AG04450 (cell line): ENCODE measurements around the gene EPHA7. TPM values are rescaled to one million over a fixed set of nuclear protein-coding genes. Genes with fewer than 3 reads are reported as not detected.

Source experiments
- CTCF ChIA-PET: fragments of 300-600, 350-600 bp; formaldehyde crosslinking; extraction: SDS; loops from one replicate; lab custom pipeline; 2022; ENCODE audit warnings: antibody characterized with exemption, inconsistent platforms; lab: Charles Lee
- POLR2A ChIA-PET: fragments of 350-600 bp; formaldehyde crosslinking; extraction: SDS; loops from one replicate; lab custom pipeline; 2021; ENCODE audit warnings: antibody characterized with exemption, inconsistent platforms; lab: Yijun Ruan, JAX
- DNase-seq: peaks from one replicate; pipeline ENCODE4 v3.0.0-alpha.2; 2011; ENCODE audit warnings: low read depth, low spot score
- H3K27ac ChIP-seq: one replicate; pipeline ENCODE4 v1.5.1; 2012; ENCODE audit warnings: low read depth, low read length, control low read depth
- H3K27me3 ChIP-seq: one replicate; pipeline ENCODE4 v1.6.0; 2012; ENCODE audit warnings: low read length; ENCODE audit not compliant: control insufficient read depth, insufficient read depth
- H3K4me3 ChIP-seq: 2 replicates; pipeline ENCODE4 v1.5.1; 2011; ENCODE audit warnings: mild to moderate bottlenecking, low read depth, low read length, control low read depth
- H3K9me3 ChIP-seq: 2 replicates; pipeline ENCODE4 v1.5.1; 2012; ENCODE audit warnings: low read length; ENCODE audit not compliant: control insufficient read depth, insufficient read depth
- polyA plus RNA-seq: library from polyadenylated mRNA; depleted of rRNA; stranded (reverse); fragments of >200 nt; gene quantifications from 2 replicates; pipeline ENCODE4 v1.2.3, GENCODE V29; 2011
- TF ChIP-seq, protein P1 (sequence below): IDR thresholded peaks from 2 replicates; pipeline ENCODE4 v1.5.1; 2011; ENCODE audit warnings: low read depth, low read length, control low read depth, inconsistent platforms

Gene EPHA7
- polyA plus RNA-seq, 1 experiment: not detected

- Histone ChIP-seq H3K4me3 (no peak overlapping the region), H3K9me3 (no peaks in the 10 kb centered on the region), H3K27ac (no peak overlapping the region), H3K27me3 (no peaks in the 10 kb centered on the region)
- CTCF ChIA-PET: no interaction called here
- POLR2A ChIA-PET: no interaction called here
- TF ChIP-seq, protein P1, sequence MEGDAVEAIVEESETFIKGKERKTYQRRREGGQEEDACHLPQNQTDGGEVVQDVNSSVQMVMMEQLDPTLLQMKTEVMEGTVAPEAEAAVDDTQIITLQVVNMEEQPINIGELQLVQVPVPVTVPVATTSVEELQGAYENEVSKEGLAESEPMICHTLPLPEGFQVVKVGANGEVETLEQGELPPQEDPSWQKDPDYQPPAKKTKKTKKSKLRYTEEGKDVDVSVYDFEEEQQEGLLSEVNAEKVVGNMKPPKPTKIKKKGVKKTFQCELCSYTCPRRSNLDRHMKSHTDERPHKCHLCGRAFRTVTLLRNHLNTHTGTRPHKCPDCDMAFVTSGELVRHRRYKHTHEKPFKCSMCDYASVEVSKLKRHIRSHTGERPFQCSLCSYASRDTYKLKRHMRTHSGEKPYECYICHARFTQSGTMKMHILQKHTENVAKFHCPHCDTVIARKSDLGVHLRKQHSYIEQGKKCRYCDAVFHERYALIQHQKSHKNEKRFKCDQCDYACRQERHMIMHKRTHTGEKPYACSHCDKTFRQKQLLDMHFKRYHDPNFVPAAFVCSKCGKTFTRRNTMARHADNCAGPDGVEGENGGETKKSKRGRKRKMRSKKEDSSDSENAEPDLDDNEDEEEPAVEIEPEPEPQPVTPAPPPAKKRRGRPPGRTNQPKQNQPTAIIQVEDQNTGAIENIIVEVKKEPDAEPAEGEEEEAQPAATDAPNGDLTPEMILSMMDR: no peak
- no peak for DNase-seq
These were observed 82.3 kb downstream of the EPHA7 start for GRCh38 chr6:93337014-93337413.

GRCh38 chr6:93329301-93330000 lies 89.9 kb downstream of the EPHA7 start:
- no peaks in the 10 kb centered on the region for H3K9me3 ChIP-seq
- no peak overlapping the region for H3K27ac ChIP-seq
- no peak for DNase-seq
- no peaks in the 10 kb centered on the region for H3K27me3 ChIP-seq
- H3K4me3 ChIP-seq: no peak overlapping the region
- POLR2A ChIA-PET: no interaction called here
- CTCF ChIA-PET: no interaction called here
- TF ChIP-seq, protein P1: no peak

- H3K4me3 ChIP-seq: no peak overlapping the region
- DNase-seq: no peak
- no peaks in the 10 kb centered on the region for H3K27me3 ChIP-seq
- ChIA-PET CTCF (no interaction called here), POLR2A (no interaction called here)
- no peaks in the 10 kb centered on the region for H3K9me3 ChIP-seq
- TF ChIP-seq, protein P1: no peak
- no peak overlapping the region for H3K27ac ChIP-seq
These were observed 91.5 kb downstream of the EPHA7 start for GRCh38 chr6:93327857-93328256.

GRCh38 chr6:93325761-93326160 lies 93.6 kb downstream of the EPHA7 start:
- TF ChIP-seq, protein P1: no peak
- no peak for DNase-seq
- CTCF ChIA-PET: no interaction called here

DNA sequence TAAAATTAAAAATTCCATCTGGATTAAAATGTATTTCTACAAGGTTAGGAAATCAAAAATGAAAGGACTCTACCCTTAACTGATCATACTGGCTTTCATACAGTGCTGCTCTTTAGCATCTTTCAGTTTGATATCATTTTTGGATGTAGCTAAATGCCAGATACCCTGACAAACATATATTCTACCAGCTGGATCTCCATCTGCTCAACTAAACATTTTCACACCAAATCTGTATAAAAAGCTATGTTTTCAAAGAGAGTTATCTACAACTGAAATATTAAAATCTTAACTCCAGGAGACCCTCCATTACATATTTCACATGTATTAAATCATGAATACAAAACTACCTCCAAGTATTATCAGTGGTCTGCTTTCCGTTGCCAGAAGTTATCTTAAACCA lies 95.7 kb downstream of the EPHA7 start:
- TF ChIP-seq, protein P1: no peak
- DNase-seq: no peak
- no peak overlapping the region for H3K27ac ChIP-seq
- H3K4me3 ChIP-seq: no peak overlapping the region
- ChIA-PET CTCF (no interaction called here), POLR2A (no interaction called here)
- H3K9me3 ChIP-seq: no peaks in the 10 kb centered on the region
- no peaks in the 10 kb centered on the region for H3K27me3 ChIP-seq

More at GRCh38 chr6:93325761-93326160, 93.6 kb downstream of the EPHA7 start:
- no peak overlapping the region for H3K27ac ChIP-seq
- no peaks in the 10 kb centered on the region for H3K9me3 ChIP-seq
- H3K27me3 ChIP-seq: no peaks in the 10 kb centered on the region
- no peak overlapping the region for H3K4me3 ChIP-seq
- POLR2A ChIA-PET: no interaction called here
